HTR-8/SVneo (cell line): ENCODE results near the gene ITGB2.
A peak's percentile ranks its signal among the peaks of the same experiment; 100 is the strongest.
"Not testable (repeated sequence)": the region's sequence is repeated elsewhere in the genome, so short reads cannot be mapped to it uniquely, and the experiment has no call there.

Source experiments
- DNase-seq: peaks from one replicate; pipeline ENCODE4 v3.0.0; 2011; ENCODE audit warnings: low spot score, mixed read lengths; ENCODE audit not compliant: insufficient read length
- FAIRE-seq: peaks from 2 replicates; lab custom pipeline; 2011; peaks lifted over from hg19 to GRCh38; lab: Jason Lieb, UNC

ITGB2 gene

DNA sequence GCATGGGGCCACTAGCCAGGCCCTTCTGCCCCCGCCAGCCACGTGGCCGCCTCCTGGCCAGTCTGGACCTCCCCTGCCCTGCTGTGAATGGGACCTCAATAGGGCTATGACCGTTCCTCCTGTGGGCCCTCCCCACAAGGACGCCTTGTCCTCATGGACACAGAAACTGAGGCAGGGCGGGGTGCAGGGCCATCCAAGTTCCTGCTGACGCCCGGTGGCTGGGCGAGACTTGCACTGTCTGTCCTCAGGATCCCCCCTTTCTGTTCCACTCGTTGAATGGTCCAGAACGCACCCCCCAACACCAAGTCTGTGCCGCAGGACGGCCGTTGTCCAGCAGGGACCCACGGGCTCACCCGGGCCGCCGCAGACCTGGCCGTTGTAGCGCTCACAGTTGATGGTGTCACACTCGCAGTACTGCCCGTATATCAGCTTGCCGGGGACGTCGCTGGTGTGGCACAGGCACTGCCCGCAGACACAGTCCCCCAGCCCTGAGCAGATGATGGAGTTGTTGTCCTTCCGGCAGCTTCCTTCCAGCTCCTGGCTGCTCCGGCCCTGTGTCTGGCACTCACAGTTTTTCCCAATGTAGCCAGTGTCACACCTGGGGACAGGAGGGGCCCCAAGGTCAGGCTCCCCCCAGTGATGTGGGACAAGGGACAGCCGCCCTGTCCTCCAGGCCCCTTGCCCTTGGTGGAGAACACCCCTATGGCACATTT is 30.9 kb downstream of the ITGB2 start:
- DNase-seq = no peak
- FAIRE-seq = no peak

DNA sequence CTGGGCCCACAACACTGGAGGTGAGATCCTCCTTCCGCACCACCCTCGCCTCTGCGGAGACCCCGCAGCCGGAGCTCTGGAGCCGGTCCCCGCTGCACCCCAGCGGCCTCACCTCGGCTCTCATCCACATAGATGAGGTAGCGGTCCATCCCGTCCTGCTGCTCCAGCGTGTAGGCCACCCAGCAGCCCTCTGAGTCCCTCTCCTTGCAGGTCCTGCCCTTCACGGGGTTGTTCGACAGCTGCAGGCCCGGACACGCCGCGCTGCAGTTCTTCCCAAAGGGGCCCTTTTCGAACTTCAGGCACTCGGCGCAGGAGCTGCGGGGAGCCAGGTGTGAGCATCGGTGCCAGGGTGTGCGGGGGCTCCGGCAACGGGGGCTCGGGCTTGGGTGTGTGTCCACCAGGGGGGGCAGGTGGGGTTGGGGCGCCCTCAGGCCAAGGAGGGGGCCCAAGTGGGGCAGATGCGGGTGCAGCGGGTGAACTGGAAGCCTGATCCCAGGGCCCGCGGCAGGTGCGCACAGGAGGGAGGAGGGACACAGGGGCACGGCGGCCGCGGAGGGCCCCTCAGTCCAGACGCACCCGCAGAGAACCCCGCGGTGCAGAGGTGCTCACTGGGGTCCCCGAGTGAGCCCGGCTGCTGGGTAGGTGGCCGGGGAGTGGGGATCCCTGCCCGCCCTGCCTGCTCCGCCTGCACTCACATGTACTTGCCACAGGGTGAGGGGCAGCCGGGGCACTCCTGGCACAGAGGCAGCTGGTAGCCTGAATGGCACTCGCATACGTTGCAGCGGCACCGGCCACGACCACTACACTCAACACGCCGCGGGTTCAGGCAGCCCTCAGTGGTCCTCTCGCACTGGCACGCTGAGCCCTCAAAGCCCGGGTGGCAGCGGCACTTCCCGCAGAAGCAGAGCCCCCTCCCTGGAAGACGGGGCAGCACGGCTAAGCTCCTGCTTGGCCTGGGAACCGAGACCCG is 31.8 kb downstream of the ITGB2 start:
- no peak for FAIRE-seq
- no peak for DNase-seq

GRCh38 chr21:44887807-44888580 is 32.7 kb downstream of the ITGB2 start:
- DNase-seq (no peak), FAIRE-seq (no peak)

- DNase-seq (no peak), FAIRE-seq (peak; percentile 28)
Observed at GRCh38 chr21:44887126-44887806, 33.4 kb downstream of the ITGB2 start.

- FAIRE-seq = no peak
- no peak for DNase-seq
Observed at GRCh38 chr21:44886113-44887075, 34.3 kb downstream of the ITGB2 start.

DNA sequence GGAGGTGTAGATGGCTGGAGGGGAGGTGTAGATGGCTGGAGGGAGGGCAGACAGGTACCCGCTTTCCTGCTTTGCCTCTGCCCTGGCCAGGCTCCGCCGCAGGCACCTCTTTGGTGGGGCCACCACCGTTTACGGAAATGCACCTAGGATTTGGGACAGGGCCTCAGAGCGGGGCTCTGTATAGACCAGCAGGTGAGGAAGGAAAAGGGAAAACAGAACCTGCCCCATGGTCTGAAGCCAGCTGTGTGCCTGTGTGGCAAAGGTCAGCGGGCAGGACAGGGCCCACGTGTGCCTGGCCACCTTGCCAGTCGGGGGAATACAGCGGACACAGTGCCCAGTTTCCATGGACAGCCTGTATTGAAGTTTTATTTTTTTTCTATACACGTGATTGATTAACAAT is 35.1 kb downstream of the ITGB2 start:
- no peak for DNase-seq
- FAIRE-seq = no peak

GRCh38 chr21:44884097-44884496 is 36.6 kb downstream of the ITGB2 start:
- no peak for DNase-seq
- no peak for FAIRE-seq

- FAIRE-seq (no peak), DNase-seq (no peak)
Observed at GRCh38 chr21:44883250-44883649, 37.4 kb downstream of the ITGB2 start.

DNA sequence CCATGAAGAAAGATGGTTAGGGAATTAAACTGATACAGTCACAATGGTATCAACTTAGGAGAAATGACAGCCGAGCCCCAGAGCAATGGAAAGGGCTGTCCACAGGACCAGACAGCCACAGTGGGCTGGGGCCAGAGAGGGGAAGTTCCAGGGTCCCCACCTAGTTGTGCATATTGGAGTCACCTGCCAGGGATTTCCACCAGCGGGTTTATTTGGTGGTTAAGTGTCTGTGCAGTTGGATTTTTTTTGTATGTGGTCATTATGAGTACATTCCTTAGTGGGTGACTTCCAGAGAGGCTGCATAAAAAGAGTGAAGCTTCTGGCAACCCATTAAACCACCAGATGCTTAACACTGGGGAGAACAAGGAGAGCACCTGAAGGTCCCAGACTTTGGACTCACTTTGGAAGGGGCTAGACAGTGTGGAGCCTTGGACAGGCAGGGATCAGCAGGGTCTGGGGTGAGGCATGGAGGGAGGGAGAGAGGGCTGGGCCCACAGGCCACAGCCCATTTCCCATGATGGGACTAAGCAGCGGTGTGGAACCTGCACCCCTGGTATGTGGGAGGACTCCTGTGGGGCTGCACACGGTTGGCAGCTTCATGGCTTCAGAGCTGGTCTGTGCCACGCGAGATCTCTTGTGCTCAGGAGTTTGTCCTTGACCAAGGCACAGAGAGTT is 39.4 kb downstream of the ITGB2 start:
- FAIRE-seq (no peak), DNase-seq (no peak)

DNA sequence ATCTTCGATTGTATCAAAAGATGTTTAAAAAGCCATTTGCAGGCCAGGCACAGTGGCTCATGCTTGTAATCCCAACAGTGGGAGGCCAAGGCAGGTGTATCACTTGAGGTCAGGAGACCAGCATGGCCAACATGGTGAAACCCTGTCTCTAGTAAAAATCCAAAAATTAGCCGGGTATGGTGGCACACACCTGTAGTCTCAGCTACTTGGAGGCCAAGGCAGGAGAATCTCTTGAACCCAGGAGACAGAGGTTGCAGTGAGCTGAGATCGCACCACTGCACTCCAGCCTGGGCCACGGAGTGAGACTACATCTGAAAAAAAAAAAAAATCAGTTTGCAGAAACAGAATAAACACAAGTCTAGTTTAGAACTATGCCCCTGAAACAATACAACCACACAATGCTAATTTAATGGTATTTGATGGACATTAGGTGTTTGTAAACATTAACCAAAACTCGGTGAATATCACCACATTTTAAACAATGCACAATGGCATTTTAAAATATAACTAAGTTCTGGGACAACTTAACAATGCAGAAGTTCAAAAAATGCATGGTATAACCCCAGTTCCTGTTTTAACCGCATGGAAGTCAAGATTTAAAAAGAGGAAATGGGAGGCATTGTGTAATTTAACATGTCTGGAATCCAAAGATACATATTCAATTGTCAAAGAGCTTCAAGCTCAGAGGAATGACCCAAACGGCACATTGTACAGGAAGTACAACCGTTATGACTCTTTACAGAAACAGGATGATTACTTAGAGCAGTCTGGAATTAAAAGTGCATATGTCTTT is 40.1 kb downstream of the ITGB2 start:
- FAIRE-seq (no peak), DNase-seq (peak; percentile 36)

DNA sequence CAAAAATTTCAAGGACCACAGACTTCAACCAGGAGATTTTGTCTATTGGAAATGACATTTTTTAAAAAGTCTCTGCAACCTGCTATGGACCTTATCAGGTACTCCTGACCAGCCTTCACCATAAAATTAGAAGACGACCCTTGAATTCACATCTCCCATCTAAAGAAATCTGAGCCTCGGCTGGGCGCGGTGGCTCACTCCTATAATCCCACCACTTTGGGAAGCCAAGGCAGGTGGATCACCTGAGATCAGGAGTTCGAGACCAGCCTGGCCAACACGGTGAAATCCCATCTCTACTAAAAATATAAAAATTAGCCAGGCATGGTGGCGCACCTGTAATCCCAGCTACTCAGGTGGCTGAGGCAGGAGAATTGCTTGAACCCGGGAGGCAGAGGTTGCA is 41.5 kb downstream of the ITGB2 start:
- not testable (repeated sequence) for FAIRE-seq, DNase-seq

GRCh38 chr21:44878053-44878982 is 42.4 kb downstream of the ITGB2 start:
- no peak for FAIRE-seq
- DNase-seq = no peak

GRCh38 chr21:44876849-44877575 is 43.7 kb downstream of the ITGB2 start:
- FAIRE-seq = no peak

GRCh38 chr21:44875316-44875700 is 45.4 kb downstream of the ITGB2 start:
- no peak for FAIRE-seq
- no peak for DNase-seq

More at GRCh38 chr21:44876849-44877575, 43.7 kb downstream of the ITGB2 start:
- DNase-seq = no peak

GRCh38 chr21:44874497-44875315 is 46.0 kb downstream of the ITGB2 start:
- FAIRE-seq (no peak), DNase-seq (no peak)
